MM.1S (cell line): ENCODE results near the gene APOBEC3B.
"Not testable (repeated sequence)": the region's sequence is repeated elsewhere in the genome, so short reads cannot be mapped to it uniquely, and the experiment has no call there.

ENCODE experiments used
- DNase-seq: peaks from one replicate; pipeline ENCODE4 v3.0.0-alpha.2; 2015
- H2AFZ ChIP-seq: fragments of 300-600 bp; sonication (generic); 2 replicates; pipeline ENCODE4 v1.6.0; 2016; ENCODE audit warnings: antibody characterized with exemption, low read length
- H3F3A ChIP-seq: fragments of 300-600 bp; sonication (generic); 2 replicates; pipeline ENCODE4 v1.6.1; 2016; ENCODE audit warnings: mild to moderate bottlenecking, antibody characterized with exemption, low read length, moderate library complexity, mixed read lengths; ENCODE audit not compliant: insufficient read depth
- H3K27ac ChIP-seq: fragments of 300-600 bp; sonication (generic); 2 replicates; pipeline ENCODE4 v1.5.1; 2016; ENCODE audit warnings: mild to moderate bottlenecking, low read length
- H3K27me3 ChIP-seq: fragments of 300-600 bp; sonication (generic); replicated peaks from 2 replicates; pipeline ENCODE4 v1.6.0; 2016; ENCODE audit warnings: low read length; ENCODE audit not compliant: insufficient read depth
- H3K36me3 ChIP-seq: fragments of 300-600 bp; sonication (generic); replicated peaks from 2 replicates; pipeline ENCODE4 v1.6.1; 2016; ENCODE audit warnings: mild to moderate bottlenecking, low read length, mixed read lengths; ENCODE audit not compliant: insufficient read depth
- H3K4me1 ChIP-seq: fragments of 300-600 bp; sonication (generic); 2 replicates; pipeline ENCODE4 v1.6.1; 2016; ENCODE audit warnings: low read length, mixed read lengths
- H3K4me2 ChIP-seq: fragments of 300-600 bp; sonication (generic); 2 replicates; pipeline ENCODE4 v1.6.0; 2016; ENCODE audit warnings: low read depth, low read length
- H3K4me3 ChIP-seq: fragments of 300-600 bp; sonication (generic); 2 replicates; pipeline ENCODE4 v1.5.1; 2016; ENCODE audit warnings: low read length, mixed read lengths
- H3K79me2 ChIP-seq: fragments of 300-600 bp; sonication (generic); 2 replicates; pipeline ENCODE4 v1.6.1; 2016; ENCODE audit warnings: mixed run types, low read length, mixed read lengths
- H3K9ac ChIP-seq: fragments of 300-600 bp; sonication (generic); 2 replicates; pipeline ENCODE4 v1.6.1; 2016; ENCODE audit warnings: low read length, mixed read lengths
- H3K9me2 ChIP-seq: fragments of 300-600 bp; sonication (generic); replicated peaks from 2 replicates; pipeline ENCODE4 v1.6.1; 2016; ENCODE audit warnings: mild to moderate bottlenecking, low read length, mixed read lengths; ENCODE audit not compliant: insufficient read depth
- H3K9me3 ChIP-seq: fragments of 300-600 bp; sonication (generic); replicated peaks from 2 replicates; pipeline ENCODE4 v1.6.1; 2016; ENCODE audit warnings: mild to moderate bottlenecking, low read length, mixed read lengths; ENCODE audit not compliant: insufficient read depth
- H4K20me1 ChIP-seq: fragments of 300-600 bp; sonication (generic); 2 replicates; pipeline ENCODE4 v1.6.1; 2016; ENCODE audit warnings: mild to moderate bottlenecking, low read length, moderate library complexity, mixed read lengths; ENCODE audit not compliant: insufficient read depth
- CTCF ChIP-seq: fragments of 300-600 bp; sonication (generic); IDR thresholded peaks from 2 replicates; pipeline ENCODE4 v1.5.1; 2016; ENCODE audit warnings: antibody characterized with exemption, low read length, mixed read lengths
- EZH2 ChIP-seq: fragments of 300-600 bp; sonication (generic); optimal IDR thresholded peaks from 2 replicates; pipeline ENCODE3; 2017; ENCODE audit warnings: low read depth, mild to moderate bottlenecking, antibody characterized with exemption, low read length, mixed read lengths
- EZH2phosphoT487 ChIP-seq: fragments of 300-600 bp; sonication (generic); IDR thresholded peaks from 2 replicates; pipeline ENCODE4 v1.6.1; 2018; ENCODE audit warnings: antibody characterized with exemption, low read length

The APOBEC3B gene

GRCh38 chr22:39007177-39007576 lies 25.0 kb downstream of the APOBEC3B start:
- Histone ChIP-seq H3K79me2 (no peaks in the 10 kb centered on the region), H3K36me3 (no peaks in the 10 kb centered on the region), H3K9me3 (no peaks in the 10 kb centered on the region), H3F3A (peaks cover 12% of the 10 kb centered on the region), H3K27me3 (no peaks in the 10 kb centered on the region), H4K20me1 (no peaks in the 10 kb centered on the region), H3K9me2 (no peaks in the 10 kb centered on the region), H3K4me1 (peaks cover 13% of the 10 kb centered on the region), H3K9ac (no peak overlapping the region), H3K4me2 (no peak overlapping the region), H2AFZ (no peak overlapping the region), H3K27ac (no peak overlapping the region), H3K4me3 (no peak overlapping the region)
- TF ChIP-seq EZH2 (no peak), CTCF (no peak), EZH2phosphoT487 (no peak)
- no peak for DNase-seq

GRCh38 chr22:39008271-39008850 lies 26.2 kb downstream of the APOBEC3B start:
- not testable (repeated sequence) for H3K9me3 ChIP-seq, H3K36me3 ChIP-seq, H3K27ac ChIP-seq, H4K20me1 ChIP-seq, H3K4me1 ChIP-seq, H3K27me3 ChIP-seq, H3K9me2 ChIP-seq, DNase-seq, H3K4me2 ChIP-seq, H3K79me2 ChIP-seq, H3K4me3 ChIP-seq, H2AFZ ChIP-seq, H3K9ac ChIP-seq, H3F3A ChIP-seq

- no peak overlapping the region for H2AFZ ChIP-seq
Observed at GRCh38 chr22:39010946-39011345, 28.8 kb downstream of the APOBEC3B start.

More at GRCh38 chr22:39010946-39011345, 28.8 kb downstream of the APOBEC3B start:
- Histone ChIP-seq H4K20me1 (no peaks in the 10 kb centered on the region), H3K4me2 (no peak overlapping the region), H3K9ac (no peak overlapping the region), H3K36me3 (no peaks in the 10 kb centered on the region), H3K9me3 (no peaks in the 10 kb centered on the region), H3K27ac (no peak overlapping the region), H3K4me1 (peaks cover 4% of the 10 kb centered on the region; the same call in 1 of the 2 replicates), H3F3A (peaks cover 15% of the 10 kb centered on the region; the same call in 1 of the 2 replicates), H3K27me3 (no peaks in the 10 kb centered on the region), H3K9me2 (no peaks in the 10 kb centered on the region), H3K4me3 (no peak overlapping the region), H3K79me2 (peaks cover 17% of the 10 kb centered on the region)
- no peak for DNase-seq
- no peak for TF ChIP-seq CTCF
- TF ChIP-seq EZH2phosphoT487, result no peak
- no peak for TF ChIP-seq EZH2
